Prostate gland (tissue), 2 donors: ENCODE data around the gene SNX9.

ENCODE experiments used
- POLR2A ChIP-seq: fragments of 450-650 bp; IDR thresholded peaks from one replicate; pipeline ENCODE4 v1.6.1; 2016; ENCODE audit warnings: antibody characterized with exemption, mild to moderate bottlenecking
- POLR2AphosphoS5 ChIP-seq: sonication (generic); formaldehyde crosslinking; IDR thresholded peaks from one replicate; pipeline ENCODE4 v1.6.1; 2017; ENCODE audit warnings: antibody characterized with exemption
- TF ChIP-seq, protein P1 (sequence below), 4 experiments: fragments of 200-600 bp in 2 of 4; fragments of 450-650 bp in 2 of 4; sonication (generic) in 2 of 4; IDR thresholded peaks; 1 replicate in 3 of 4; 2 replicates in 1 of 4; pipeline ENCODE4 v1.5.1; 2016 to 2019; ENCODE audit warnings: antibody characterized with exemption in 4 of 4, mild to moderate bottlenecking in 2 of 4, moderate library complexity in 2 of 4

DNA sequence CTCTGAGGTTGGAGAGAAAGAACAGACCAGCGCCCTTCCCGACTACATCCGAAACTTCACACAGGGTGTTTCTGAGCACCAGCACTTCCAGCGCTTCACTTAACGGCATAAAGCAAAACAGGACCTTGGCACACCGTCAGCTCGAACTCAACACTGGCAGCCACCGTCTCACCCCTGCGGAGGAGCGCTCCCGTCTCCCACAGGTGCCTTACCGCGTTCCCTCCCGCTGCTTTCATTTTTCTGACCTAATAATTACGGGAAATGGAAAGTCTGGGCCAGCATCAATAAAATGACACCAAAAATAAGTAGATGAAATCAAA, 120.9 kb downstream of the SNX9 start:
- TF ChIP-seq, protein P1, sequence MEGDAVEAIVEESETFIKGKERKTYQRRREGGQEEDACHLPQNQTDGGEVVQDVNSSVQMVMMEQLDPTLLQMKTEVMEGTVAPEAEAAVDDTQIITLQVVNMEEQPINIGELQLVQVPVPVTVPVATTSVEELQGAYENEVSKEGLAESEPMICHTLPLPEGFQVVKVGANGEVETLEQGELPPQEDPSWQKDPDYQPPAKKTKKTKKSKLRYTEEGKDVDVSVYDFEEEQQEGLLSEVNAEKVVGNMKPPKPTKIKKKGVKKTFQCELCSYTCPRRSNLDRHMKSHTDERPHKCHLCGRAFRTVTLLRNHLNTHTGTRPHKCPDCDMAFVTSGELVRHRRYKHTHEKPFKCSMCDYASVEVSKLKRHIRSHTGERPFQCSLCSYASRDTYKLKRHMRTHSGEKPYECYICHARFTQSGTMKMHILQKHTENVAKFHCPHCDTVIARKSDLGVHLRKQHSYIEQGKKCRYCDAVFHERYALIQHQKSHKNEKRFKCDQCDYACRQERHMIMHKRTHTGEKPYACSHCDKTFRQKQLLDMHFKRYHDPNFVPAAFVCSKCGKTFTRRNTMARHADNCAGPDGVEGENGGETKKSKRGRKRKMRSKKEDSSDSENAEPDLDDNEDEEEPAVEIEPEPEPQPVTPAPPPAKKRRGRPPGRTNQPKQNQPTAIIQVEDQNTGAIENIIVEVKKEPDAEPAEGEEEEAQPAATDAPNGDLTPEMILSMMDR (IDR thresholded peaks at IDR 0.05), result no peak
- TF ChIP-seq POLR2A (no peak), POLR2AphosphoS5 (no peak)
